ENCODE data around the gene NFKBIA. TPM values are rescaled to one million over a fixed set of nuclear protein-coding genes. Genes with fewer than 3 reads are reported as not detected.
A peak's percentile ranks its signal among the peaks of the same experiment; 100 is the strongest.
"Not testable (repeated sequence)": the region's sequence is repeated elsewhere in the genome, so short reads cannot be mapped to it uniquely, and the experiment has no call there.

Gene NFKBIA
- total RNA-seq, 4 donors from 2014 or later = 185 to 379 (median 320) TPM

GRCh38 chr14:35378425-35379233, 25.9 kb downstream of the NFKBIA start:
- in situ Hi-C loops (cut with MboI; ENCODE audit: low sequenced_read_pairs in 4 of 4) = no loop called here

GRCh38 chr14:35375558-35376025, 29.0 kb downstream of the NFKBIA start:
- no peaks in the 10 kb centered on the region for H3K36me3 ChIP-seq
- H3K4me1 ChIP-seq = no peaks in the 10 kb centered on the region
- DNase-seq (no peak), ATAC-seq (no peak)
- intact Hi-C loops (cut with DNase I; ENCODE audit: low total_unique reads) (no loop called here), in situ Hi-C loops (cut with MboI; ENCODE audit: low sequenced_read_pairs in 4 of 4) (no loop called here)
- H3K9me3 ChIP-seq = no peaks in the 10 kb centered on the region
- no peak for TF ChIP-seq CTCF (IDR thresholded peaks at IDR 0.05 in 4 of 5, conservative IDR thresholded peaks at IDR 0.05 in 1 of 5)
- no peak for TF ChIP-seq POLR2A (IDR thresholded peaks at IDR 0.05)
- no peak overlapping the region for H3K27ac ChIP-seq
- no peak overlapping the region for H3K4me3 ChIP-seq
- no peaks in the 10 kb centered on the region for H3K27me3 ChIP-seq

More at GRCh38 chr14:35378425-35379233, 25.9 kb downstream of the NFKBIA start:
- Histone ChIP-seq H3K27me3 (no peaks in the 10 kb centered on the region), H3K36me3 (no peaks in the 10 kb centered on the region), H3K4me1 (peaks cover 4 to 6% of the 10 kb centered on the region in 2 donors), H3K4me3 (no peak overlapping the region), H3K27ac (no peak overlapping the region), H3K9me3 (no peaks in the 10 kb centered on the region)
- intact Hi-C loops (cut with DNase I; ENCODE audit: low total_unique reads) = no loop called here
- DNase-seq (no peak), ATAC-seq (no peak)
- no peak for TF ChIP-seq CTCF (IDR thresholded peaks at IDR 0.05 in 4 of 5, conservative IDR thresholded peaks at IDR 0.05 in 1 of 5)
- no peak for TF ChIP-seq POLR2A (IDR thresholded peaks at IDR 0.05)

- Histone ChIP-seq H3K36me3 (no peaks in the 10 kb centered on the region), H3K27me3 (no peaks in the 10 kb centered on the region), H3K9me3 (no peaks in the 10 kb centered on the region), H3K4me1 (peaks cover 0 to 3% of the 10 kb centered on the region in 2 donors), H3K4me3 (no peak overlapping the region), H3K27ac (peak overlapping the region in 1 of 4 donors; percentile 28)
- in situ Hi-C loops (cut with MboI; ENCODE audit: low sequenced_read_pairs in 4 of 4) = no loop called here
- intact Hi-C loops (cut with DNase I; ENCODE audit: low total_unique reads) = no loop called here
- DNase-seq = peak; percentile 45 to 71
- peak; percentile 87 to 92 for ATAC-seq
- TF ChIP-seq POLR2A (IDR thresholded peaks at IDR 0.05) (no peak), CTCF (IDR thresholded peaks at IDR 0.05 in 4 of 5, conservative IDR thresholded peaks at IDR 0.05 in 1 of 5) (no peak)
These were observed 30.3 kb downstream of the NFKBIA start for GRCh38 chr14:35374263-35374712.

- in situ Hi-C loops (cut with MboI; ENCODE audit: low sequenced_read_pairs in 4 of 4); H3K27ac ChIP-seq; ATAC-seq; H3K27me3 ChIP-seq; H3K4me3 ChIP-seq; H3K9me3 ChIP-seq; DNase-seq; H3K36me3 ChIP-seq; intact Hi-C loops (cut with DNase I; ENCODE audit: low total_unique reads): not testable (repeated sequence)
- H3K4me1 ChIP-seq = peaks cover 5 to 11% of the 10 kb centered on the region in 2 donors
These were observed 31.3 kb downstream of the NFKBIA start for GRCh38 chr14:35373208-35373607.

- DNase-seq = no peak
- H3K4me3 ChIP-seq = no peak overlapping the region
- H3K4me1 ChIP-seq = peaks cover 5 to 18% of the 10 kb centered on the region in 2 donors
- intact Hi-C loops (cut with DNase I; ENCODE audit: low total_unique reads) = no loop called here
- H3K27me3 ChIP-seq = no peaks in the 10 kb centered on the region
- ATAC-seq = no peak
- TF ChIP-seq CTCF (IDR thresholded peaks at IDR 0.05 in 4 of 5, conservative IDR thresholded peaks at IDR 0.05 in 1 of 5) = no peak
- no peak overlapping the region for H3K27ac ChIP-seq
- in situ Hi-C loops (cut with MboI; ENCODE audit: low sequenced_read_pairs in 4 of 4) = no loop called here
- no peaks in the 10 kb centered on the region for H3K9me3 ChIP-seq
- no peaks in the 10 kb centered on the region for H3K36me3 ChIP-seq
These were observed 33.6 kb downstream of the NFKBIA start for GRCh38 chr14:35370969-35371368.
